GM18507 (cell line): ENCODE data around the gene SCYGR6.
"Not testable (repeated sequence)": the region's sequence is repeated elsewhere in the genome, so short reads cannot be mapped to it uniquely, and the experiment has no call there.

Experiments used
- DNase-seq: peaks from one replicate; pipeline ENCODE4 v3.0.0; 2011; ENCODE audit warnings: low read depth; ENCODE audit not compliant: insufficient read length; ENCODE audit errors: extremely low spot score
- FAIRE-seq: peaks from 2 replicates; lab custom pipeline; 2011; peaks lifted over from hg19 to GRCh38; lab: Jason Lieb, UNC

The SCYGR6 gene, protein sequence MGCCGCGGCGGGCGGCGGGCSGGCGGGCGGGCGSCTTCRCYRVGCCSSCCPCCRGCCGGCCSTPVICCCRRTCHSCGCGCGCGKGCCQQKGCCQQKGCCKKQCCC

GRCh38 chr2:227724394-227725039 lies at the start of gene SCYGR6:
SCYGR6 (minus strand) TSS chr2:227724757; CDS start chr2:227724757, 0 bp downstream.
- no peak for FAIRE-seq
- DNase-seq, result no peak

DNA sequence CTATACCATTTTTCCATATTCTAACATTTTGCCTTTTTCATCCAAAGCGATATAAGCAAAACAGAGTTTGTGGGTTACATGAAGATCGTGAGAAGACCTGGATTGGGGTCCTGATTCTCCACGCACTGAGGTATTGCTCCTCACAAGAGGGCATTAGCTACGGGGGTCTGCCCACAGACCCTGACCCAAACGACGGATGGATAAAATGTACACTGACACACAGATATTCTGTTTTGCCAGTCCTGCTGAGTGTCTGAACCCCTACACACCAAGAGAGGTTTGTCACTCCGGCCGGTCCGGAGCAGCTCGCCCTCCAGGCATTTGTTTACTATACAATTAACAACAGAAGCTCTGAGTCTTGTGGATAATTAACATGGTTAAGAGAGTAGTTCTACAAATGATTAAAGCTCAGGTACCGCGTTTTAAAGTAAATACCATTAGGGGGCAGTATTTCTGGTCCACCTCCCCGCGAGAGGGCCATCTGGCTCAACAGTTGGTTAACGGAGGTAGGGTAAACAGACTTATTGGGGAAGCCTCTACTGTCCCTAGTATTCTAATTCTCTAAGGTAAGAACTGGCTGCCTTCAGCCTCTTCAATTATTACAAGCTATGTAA lies 49.6 kb upstream of the SCYGR6 start:
- no peak for DNase-seq
- FAIRE-seq, result peak; percentile 52

GRCh38 chr2:227772932-227773331 lies 48.4 kb upstream of the SCYGR6 start:
- no peak for DNase-seq
- no peak for FAIRE-seq

DNA sequence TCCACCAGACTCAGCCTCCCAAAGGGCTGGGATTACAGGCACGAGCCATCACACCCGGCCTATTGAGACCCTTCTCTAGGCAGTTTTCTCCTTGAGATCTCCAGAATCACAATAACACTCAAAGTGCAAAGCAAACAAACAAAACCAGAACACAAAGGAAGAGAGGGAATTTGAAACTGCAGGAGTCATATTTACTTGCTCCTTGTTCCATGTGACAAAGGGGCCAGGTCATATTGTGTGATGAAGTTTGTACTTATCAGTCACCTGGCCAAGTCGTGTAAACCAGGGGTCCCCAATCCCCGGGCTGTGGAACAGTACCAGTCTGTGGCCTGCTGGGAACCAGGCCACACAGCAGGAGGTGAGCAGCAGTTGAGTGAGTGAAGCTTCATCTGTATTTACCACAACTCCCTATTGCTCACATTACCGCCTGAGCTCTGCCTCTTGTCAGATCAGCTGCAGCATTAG lies 47.7 kb upstream of the SCYGR6 start:
- FAIRE-seq (no peak), DNase-seq (no peak)

- FAIRE-seq (no peak), DNase-seq (no peak)
Measured at GRCh38 chr2:227767830-227768229, 43.3 kb upstream of the SCYGR6 start.

- FAIRE-seq (peak; percentile 85), DNase-seq (peak; percentile 53)
Measured at GRCh38 chr2:227766373-227766883, 41.9 kb upstream of the SCYGR6 start.

GRCh38 chr2:227765788-227766372 lies 41.3 kb upstream of the SCYGR6 start:
- no peak for DNase-seq
- no peak for FAIRE-seq

GRCh38 chr2:227761740-227762476 lies 37.4 kb upstream of the SCYGR6 start:
- DNase-seq (no peak), FAIRE-seq (no peak)

- DNase-seq, result no peak
- FAIRE-seq, result no peak
Measured at GRCh38 chr2:227759411-227760118, 35.0 kb upstream of the SCYGR6 start.

GRCh38 chr2:227756261-227756660 lies 31.7 kb upstream of the SCYGR6 start:
- not testable (repeated sequence) for FAIRE-seq, DNase-seq

DNA sequence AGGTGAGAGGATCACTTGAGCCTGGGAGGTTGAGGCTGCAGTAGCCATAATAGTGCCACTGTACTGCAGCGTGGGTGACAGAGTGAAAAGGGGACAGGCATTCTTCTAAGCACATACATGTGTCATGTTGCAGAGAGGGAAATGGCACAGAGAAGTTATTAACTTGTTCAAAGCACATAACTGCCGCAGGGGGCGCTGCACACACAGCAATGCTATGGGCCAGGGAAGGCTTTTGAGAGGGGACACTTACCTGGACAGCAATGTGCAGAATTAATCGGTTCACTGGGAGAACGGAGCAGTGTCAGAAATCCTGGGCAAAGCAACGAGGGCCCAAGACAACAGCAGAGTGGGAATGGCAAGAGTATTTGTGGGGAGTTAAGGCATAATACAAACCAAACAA lies 23.5 kb upstream of the SCYGR6 start:
- FAIRE-seq (no peak), DNase-seq (no peak)

DNA sequence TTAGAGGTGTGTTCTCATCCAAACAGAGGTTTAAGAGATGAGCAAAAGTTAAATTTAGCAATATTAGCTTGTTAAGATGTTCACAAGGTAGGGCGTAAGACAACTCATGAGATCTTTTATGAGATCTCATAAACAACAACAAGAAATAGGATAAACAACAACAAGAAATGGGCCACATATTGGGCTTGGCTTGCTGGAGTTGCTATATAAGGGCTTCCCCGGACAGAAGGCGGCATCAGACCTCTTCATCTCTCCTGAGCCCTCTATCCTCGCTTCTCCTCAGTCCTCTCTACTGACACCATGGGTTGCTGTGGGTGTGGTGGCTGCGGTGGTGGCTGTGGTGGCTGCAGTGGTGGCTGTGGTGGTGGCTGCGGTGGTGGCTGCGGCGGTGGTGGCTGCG lies 21.0 kb upstream of the SCYGR6 start, which contains the start of gene SCYGR8:
TSS of gene SCYGR8 (plus strand) at position 301 of the 400 bp plus-strand sequence. CDS start at position 301, 0 bp downstream.
- DNase-seq (no peak), FAIRE-seq (no peak)

DNA sequence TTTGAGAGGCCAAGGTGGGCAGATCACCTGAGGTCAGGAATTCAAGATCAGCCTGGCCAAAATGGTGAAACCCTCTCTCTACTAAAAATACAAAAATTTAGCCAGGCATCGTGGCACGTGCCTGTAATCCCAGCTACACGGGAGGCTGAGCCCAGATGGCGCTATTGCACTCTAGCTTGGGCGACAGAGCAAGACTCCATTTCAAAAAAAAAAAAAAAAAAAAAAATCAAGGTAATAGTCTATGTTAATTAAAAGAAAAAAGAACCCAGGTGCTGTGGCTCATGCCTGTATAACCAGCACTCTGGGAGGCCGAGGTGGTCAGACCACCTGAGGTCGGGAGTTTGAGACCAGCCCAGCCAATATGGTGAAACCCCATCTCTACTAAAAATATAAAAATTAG lies 16.1 kb upstream of the SCYGR6 start:
- not testable (repeated sequence) for DNase-seq, FAIRE-seq

DNA sequence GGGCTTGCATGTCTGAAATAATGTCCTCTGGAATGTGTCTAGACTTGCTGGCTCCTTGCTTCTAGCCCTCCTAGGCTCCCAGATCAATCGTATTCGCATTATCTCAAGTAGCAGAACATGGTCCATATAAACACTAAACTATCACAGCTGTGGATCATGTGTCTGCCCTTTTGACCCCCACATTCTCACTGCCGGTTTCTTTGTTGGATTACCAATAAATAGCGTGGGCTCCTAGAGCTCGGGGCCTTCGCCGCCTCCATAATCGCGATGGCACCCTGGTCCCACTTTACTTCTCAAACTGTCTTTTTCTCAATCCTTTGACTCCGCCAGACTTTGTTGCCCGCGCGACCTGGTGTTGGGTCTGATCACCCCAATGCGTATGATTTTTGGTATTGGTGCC lies 14.8 kb upstream of the SCYGR6 start:
- no peak for FAIRE-seq
- DNase-seq, result no peak

GRCh38 chr2:227728035-227728434 lies 3.5 kb upstream of the SCYGR6 start, which contains the start of gene SCYGR7:
SCYGR7 (plus strand) TSS chr2:227728335; CDS start chr2:227728335, 0 bp downstream.
- DNase-seq, result no peak
- no peak for FAIRE-seq

DNA sequence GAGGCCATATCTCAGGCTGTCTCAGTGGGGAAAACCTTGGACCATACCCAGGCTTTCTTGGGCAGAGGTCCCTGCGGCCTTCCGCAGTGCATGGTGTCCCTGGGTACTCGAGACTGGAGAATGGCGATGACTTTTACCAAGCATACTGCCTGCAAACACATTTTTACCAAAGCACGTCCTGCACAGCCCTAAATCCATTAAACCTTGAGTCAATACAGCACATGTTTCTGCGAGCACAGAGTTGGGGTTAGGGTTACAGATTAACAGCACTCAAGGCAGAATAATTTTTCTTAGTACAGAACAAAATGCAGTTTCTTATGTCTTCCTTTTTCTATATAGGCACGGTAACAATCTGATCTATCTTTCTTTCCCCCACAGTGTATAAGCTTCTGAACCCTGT lies 1.7 kb downstream of the SCYGR6 start:
- FAIRE-seq, DNase-seq: not testable (repeated sequence)

- DNase-seq (no peak), FAIRE-seq (no peak)
Measured at GRCh38 chr2:227720680-227721079, 3.9 kb downstream of the SCYGR6 start.

DNA sequence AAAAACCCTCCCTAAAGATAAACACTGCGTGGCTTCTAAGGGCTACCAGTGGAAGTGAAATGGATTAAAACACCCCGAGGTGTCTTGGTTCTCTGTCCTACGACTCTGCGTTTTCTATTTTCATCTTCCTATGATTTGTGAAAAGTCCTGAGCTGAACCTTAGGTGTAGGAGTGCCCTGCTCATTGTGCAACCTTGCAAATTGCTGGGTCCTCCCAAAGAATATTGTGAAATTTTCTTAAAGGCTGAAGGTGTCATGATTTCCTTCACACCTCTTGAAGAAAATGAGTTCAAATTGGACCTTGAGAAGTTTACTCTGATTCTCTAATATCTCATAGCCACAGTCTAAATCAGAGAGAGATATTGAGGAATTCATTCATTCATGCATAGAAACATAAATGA lies 4.9 kb downstream of the SCYGR6 start:
- no peak for FAIRE-seq

More for the DNA sequence above, 4.9 kb downstream of the SCYGR6 start:
- DNase-seq, result no peak
